Measurements from ENCODE around the gene SYCP3.
"Not testable (repeated sequence)": the region's sequence is repeated elsewhere in the genome, so short reads cannot be mapped to it uniquely, and the experiment has no call there.

SYCP3 gene

GRCh38 chr12:101745481-101745880 is 6.2 kb upstream of the SYCP3 start:
- no peak overlapping the region for H3K4me3 Mint-ChIP-seq
- H3K9me3 Mint-ChIP-seq: no peaks in the 10 kb centered on the region
- H3K27me3 Mint-ChIP-seq (ENCODE audit: low read depth): no peaks in the 10 kb centered on the region
- no peak for TF ChIP-seq CTCF (IDR thresholded peaks at IDR 0.05; ENCODE audit: unreplicated experiment in 3 of 3)
- peaks cover 51% of the 10 kb centered on the region for H3K36me3 Mint-ChIP-seq (ENCODE audit: low read depth)
- H3K27ac Mint-ChIP-seq: no peak overlapping the region
- H3K4me1 Mint-ChIP-seq: peaks cover 21% of the 10 kb centered on the region

- no peak overlapping the region for H3K4me3 Mint-ChIP-seq
- H3K9me3 Mint-ChIP-seq: no peaks in the 10 kb centered on the region
- peak overlapping the region in 2 of 3 experiments; percentile 36 to 69 for H3K27ac Mint-ChIP-seq
Observed at GRCh38 chr12:101743724-101744472, 4.6 kb upstream of the SYCP3 start.

GRCh38 chr12:101743242-101743641 is 4.0 kb upstream of the SYCP3 start:
- Mint-ChIP-seq H3K9me3 (no peaks in the 10 kb centered on the region), H3K27ac (peak overlapping the region in 2 of 3 experiments; percentile 36 to 69), H3K4me3 (no peak overlapping the region), H3K4me1 (peaks cover 21% of the 10 kb centered on the region), H3K27me3 (ENCODE audit: low read depth) (no peaks in the 10 kb centered on the region), H3K36me3 (ENCODE audit: low read depth) (peaks cover 44% of the 10 kb centered on the region)
- no peak for TF ChIP-seq CTCF (IDR thresholded peaks at IDR 0.05; ENCODE audit: unreplicated experiment in 3 of 3)

More at GRCh38 chr12:101743724-101744472, 4.6 kb upstream of the SYCP3 start:
- Mint-ChIP-seq H3K27me3 (ENCODE audit: low read depth) (no peaks in the 10 kb centered on the region), H3K4me1 (peaks cover 21% of the 10 kb centered on the region), H3K36me3 (ENCODE audit: low read depth) (peaks cover 49% of the 10 kb centered on the region)
- TF ChIP-seq CTCF (IDR thresholded peaks at IDR 0.05; ENCODE audit: unreplicated experiment in 3 of 3): no peak

GRCh38 chr12:101740980-101741379 is 1.7 kb upstream of the SYCP3 start:
- H3K27ac Mint-ChIP-seq: no peak overlapping the region
- no peak for TF ChIP-seq CTCF (IDR thresholded peaks at IDR 0.05; ENCODE audit: unreplicated experiment in 3 of 3)
- H3K4me1 Mint-ChIP-seq: peaks cover 15% of the 10 kb centered on the region
- no peak overlapping the region for H3K4me3 Mint-ChIP-seq
- H3K9me3 Mint-ChIP-seq: no peaks in the 10 kb centered on the region
- no peaks in the 10 kb centered on the region for H3K27me3 Mint-ChIP-seq (ENCODE audit: low read depth)
- H3K36me3 Mint-ChIP-seq (ENCODE audit: low read depth): peaks cover 40% of the 10 kb centered on the region

GRCh38 chr12:101740566-101740965 is 1.3 kb upstream of the SYCP3 start:
- TF ChIP-seq CTCF (IDR thresholded peaks at IDR 0.05; ENCODE audit: unreplicated experiment in 3 of 3): no peak
- Mint-ChIP-seq H3K9me3 (no peaks in the 10 kb centered on the region), H3K27me3 (ENCODE audit: low read depth) (no peaks in the 10 kb centered on the region), H3K4me1 (peaks cover 15% of the 10 kb centered on the region), H3K27ac (no peak overlapping the region), H3K36me3 (ENCODE audit: low read depth) (peaks cover 40% of the 10 kb centered on the region), H3K4me3 (no peak overlapping the region)

- no peaks in the 10 kb centered on the region for H3K9me3 Mint-ChIP-seq
- H3K27me3 Mint-ChIP-seq (ENCODE audit: low read depth): no peaks in the 10 kb centered on the region
- peaks cover 3% of the 10 kb centered on the region for H3K4me1 Mint-ChIP-seq
- no peak overlapping the region for H3K4me3 Mint-ChIP-seq
- no peak for TF ChIP-seq CTCF (IDR thresholded peaks at IDR 0.05; ENCODE audit: unreplicated experiment in 3 of 3)
- H3K27ac Mint-ChIP-seq: no peak overlapping the region
- H3K36me3 Mint-ChIP-seq (ENCODE audit: low read depth): peaks cover 30% of the 10 kb centered on the region
Observed at GRCh38 chr12:101737476-101737875, 1.8 kb downstream of the SYCP3 start.

- H3K27me3 Mint-ChIP-seq (ENCODE audit: low read depth); H3K9me3 Mint-ChIP-seq; H3K27ac Mint-ChIP-seq; H3K4me1 Mint-ChIP-seq; H3K4me3 Mint-ChIP-seq: not testable (repeated sequence)
- peaks cover 28% of the 10 kb centered on the region for H3K36me3 Mint-ChIP-seq (ENCODE audit: low read depth)
Observed at GRCh38 chr12:101734482-101734881, 4.8 kb downstream of the SYCP3 start.
